ENCODE measurements around the gene CAPN14.

The CAPN14 gene

GRCh38 chr2:31223026-31223425 lies 5.7 kb upstream of the CAPN14 start:
- no peak for FAIRE-seq

DNA sequence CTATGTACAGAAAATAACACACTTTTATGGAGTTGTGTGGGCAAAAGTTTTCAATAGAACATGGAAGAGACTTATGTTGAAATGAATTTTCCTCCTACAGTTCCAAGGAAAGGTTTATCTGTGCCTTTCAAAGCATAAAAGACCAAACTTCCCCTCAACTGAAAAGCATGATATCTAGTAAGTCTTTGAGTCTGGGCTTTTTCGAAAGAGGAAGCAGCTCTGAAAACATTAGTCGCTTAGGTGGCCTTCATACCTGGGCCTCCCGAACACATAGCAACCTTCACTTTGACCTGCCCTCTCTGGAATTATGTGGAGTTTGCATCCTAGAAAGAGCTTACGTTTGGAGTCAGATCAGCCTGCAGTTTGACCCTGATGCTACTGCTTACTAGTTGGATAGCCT lies 4.8 kb upstream of the CAPN14 start:
- no peak for FAIRE-seq

GRCh38 chr2:31221544-31221943 lies 4.2 kb upstream of the CAPN14 start:
- FAIRE-seq = no peak

DNA sequence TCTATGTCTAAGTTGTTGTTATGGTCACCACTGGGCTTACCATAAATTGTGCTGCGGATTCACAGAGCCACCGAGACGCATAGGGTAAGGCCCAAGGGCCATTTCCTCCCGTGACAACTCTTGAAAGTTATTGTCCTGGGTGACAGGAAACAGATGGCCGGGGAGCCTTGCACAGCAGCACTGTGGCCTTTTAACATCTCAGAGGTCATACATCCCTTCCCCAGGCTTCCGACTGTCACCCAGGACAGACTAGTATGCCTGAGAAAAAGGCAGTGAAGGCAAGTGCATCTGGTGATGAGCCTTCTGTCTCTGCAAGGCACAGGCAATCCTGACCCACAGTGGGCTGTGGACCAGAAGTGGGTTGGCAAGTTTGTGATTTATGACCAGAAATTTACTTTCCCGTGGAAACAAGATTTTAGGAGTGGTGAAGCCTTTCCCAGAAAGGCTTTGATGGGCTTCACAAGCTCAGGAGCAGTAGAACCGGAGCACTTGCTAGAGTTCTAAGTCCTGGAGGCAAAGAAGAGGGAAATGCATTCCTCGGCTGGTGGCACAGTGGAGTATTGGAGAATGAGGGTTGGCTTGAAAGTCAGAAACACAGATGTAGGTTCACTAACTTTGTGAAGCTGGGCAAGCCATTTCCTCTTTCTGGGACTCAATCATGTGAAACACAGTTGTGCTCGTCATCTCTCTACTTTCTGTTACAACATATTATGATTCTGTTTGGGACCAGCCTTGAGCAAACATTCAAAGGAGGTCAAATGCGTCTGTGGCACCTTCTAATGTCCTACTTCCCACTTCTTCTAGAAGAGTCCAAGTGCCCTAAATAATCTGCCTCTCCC lies 2.0 kb upstream of the CAPN14 start:
- no peak for FAIRE-seq

GRCh38 chr2:31216734-31217133 lies 581 bp downstream of the CAPN14 start:
- FAIRE-seq = no peak

DNA sequence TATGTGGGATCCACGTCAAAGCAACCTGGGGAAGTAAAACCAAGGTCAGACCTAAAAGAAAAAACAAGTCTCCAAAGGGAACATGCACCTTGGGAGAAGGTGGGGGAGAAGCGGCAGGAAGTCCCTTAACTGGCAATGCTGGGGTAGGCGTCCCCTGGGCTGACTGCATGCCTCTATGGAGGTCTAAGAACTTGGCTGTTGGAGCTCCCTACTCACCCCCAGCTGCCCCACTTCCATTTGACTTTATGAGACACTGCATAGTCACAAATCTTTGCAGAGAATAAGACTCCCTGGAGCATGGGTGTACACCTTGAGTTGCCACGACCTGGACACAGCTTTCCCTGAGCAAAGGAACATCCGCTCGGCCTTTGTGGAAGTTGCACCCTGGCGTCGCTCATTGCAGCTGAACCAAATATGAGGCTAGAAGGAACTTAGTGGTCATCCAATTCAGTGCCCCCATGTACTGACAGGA lies 2.8 kb downstream of the CAPN14 start:
- FAIRE-seq = no peak

- FAIRE-seq = no peak
These were observed 3.5 kb downstream of the CAPN14 start for GRCh38 chr2:31213601-31214443.

DNA sequence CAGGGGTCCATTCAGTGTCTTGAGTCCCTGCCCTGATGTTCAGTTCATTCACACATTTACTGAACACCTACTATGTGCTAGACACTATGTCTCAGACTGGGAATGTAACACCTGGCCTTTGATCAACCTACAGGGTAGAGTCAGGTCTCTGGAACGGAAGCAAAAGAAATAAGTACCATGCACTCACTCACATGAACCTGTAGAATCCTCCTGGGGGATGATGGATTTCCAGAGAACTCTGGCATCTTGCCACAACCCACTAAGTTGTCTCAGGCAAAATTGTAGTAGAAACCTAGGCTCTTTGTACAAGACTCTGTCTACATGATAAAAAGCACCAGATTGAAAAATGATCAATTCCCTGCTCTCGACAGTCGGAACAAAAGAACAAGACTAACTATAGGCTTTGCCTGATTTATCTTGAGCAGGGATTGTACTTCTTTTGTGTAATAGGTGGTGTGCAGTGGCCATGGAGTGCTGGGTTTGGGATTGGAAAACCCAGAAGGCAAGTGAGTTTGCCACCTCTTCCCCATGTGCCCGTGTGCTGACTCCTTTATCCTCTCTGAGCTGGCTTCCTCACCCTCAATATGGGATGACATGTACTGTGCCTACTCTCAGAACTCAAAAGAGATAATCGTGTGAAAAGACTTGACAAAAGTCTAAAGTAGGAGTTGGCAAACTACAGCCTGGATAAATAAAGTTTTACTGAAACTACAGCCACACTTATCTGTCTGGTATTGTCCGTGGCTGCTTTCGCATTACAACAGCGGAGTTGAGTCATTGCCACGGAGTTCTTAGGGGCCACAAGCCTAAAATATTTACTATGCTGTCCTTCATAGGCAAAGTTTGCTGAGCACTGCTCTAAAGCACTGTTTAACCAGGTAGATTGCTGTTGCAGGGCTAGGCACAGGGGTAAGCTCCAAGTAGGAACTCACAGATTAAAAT lies 4.4 kb downstream of the CAPN14 start:
- no peak for FAIRE-seq

DNA sequence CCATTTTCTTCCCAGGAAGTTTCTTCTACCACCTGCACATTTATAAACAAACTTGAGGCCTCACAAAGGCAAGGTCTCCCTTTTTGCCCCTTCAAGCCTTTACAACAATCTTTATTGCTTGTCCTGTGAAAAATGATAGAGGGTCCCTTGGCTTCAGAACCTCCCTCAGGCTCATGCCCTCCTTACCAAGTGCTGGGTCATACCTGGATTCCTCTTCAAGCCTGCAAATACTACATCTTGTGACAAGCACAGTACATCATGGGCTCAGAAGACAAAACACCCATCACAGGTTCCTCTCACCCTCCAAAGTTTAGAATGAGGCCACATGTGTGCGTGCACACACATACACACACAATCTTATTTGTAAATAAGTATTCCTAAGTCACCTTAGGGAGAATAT lies 9.1 kb downstream of the CAPN14 start:
- FAIRE-seq = no peak

DNA sequence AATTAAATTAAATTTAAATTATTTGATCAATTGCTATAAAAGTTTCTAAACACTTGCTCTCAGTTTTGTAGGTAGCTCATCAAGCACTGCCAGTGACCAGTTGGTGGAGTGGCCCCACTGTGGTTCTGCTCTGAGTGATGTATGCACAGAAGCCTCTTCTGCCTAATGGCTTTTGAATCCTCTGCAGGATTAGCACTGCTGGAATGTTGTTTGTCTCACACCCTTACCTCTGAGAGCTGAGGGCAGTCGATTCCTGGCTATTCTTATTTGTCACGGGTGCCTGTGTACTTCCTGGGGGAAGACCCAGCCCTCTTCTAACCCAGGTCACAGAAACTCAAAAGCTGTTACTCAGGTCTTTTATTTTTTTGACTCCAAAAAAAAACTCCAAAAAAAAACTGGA lies 9.5 kb downstream of the CAPN14 start:
- no peak for FAIRE-seq

- no peak for FAIRE-seq
These were observed 11.7 kb downstream of the CAPN14 start for GRCh38 chr2:31205613-31206012.

GRCh38 chr2:31205186-31205585 lies 12.1 kb downstream of the CAPN14 start:
- no peak for FAIRE-seq

- FAIRE-seq = no peak
These were observed 12.5 kb downstream of the CAPN14 start for GRCh38 chr2:31204783-31205182.

GRCh38 chr2:31203916-31204315 lies 13.4 kb downstream of the CAPN14 start:
- FAIRE-seq = no peak

- no peak for FAIRE-seq
These were observed 14.5 kb downstream of the CAPN14 start for GRCh38 chr2:31202833-31203232.

DNA sequence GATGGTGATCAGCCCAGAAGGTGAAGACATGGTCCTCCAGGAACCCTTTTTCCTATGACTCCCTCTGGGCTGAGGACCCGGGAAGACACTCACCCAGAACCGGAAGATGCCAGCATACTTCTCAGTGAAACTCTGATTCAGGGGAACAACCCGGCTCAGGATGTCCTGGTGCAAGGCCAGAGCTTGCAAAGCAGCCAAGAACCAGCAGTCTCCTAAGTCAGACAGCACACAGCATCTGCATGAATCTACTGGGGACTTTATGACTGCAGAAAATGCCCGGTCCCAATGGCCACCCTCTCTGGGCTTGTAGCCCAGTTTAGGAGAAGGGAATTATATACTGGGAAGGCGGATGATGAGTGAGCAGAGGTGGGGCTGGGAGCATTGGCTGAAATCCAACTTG lies 15.3 kb downstream of the CAPN14 start:
- FAIRE-seq = no peak

DNA sequence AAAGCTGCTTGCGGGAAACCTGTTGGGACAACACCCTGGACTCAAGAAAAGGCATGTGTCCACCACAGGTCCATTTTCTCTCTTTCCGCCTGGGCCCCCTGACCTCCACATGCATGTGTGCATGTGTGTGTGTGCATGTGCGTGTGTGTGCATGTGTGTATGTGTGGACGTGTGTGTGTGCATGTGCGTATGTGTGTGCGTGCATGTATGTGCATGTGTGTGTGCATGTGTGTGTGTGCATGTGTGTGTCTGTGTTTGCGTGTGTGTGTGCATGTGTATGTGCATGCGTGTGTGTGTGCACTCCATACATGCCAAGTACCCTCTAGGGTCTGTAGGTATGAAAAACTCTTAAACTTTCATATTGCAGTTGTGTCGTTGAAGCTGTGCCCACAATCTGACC lies 16.3 kb downstream of the CAPN14 start:
- no peak for FAIRE-seq

DNA sequence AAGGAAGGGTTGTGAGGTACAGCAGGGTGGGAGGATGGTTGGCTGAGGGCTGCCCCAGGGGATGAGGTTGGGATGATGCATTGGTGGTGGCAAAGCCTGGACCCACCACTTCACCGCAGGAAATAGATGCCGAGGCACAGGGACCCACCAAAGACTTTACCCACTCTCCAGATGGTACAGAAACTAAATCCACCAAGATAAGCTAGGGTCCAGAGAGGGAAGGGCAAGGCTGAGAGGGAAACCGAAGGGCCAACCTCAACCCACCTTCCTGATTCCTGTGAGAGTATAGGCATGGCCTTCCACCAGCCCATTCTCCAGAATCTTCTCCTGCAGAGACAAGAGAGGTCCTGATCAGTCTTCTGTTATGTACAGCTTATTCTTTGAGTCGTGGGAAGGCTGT lies 18.1 kb downstream of the CAPN14 start:
- FAIRE-seq = no peak

GRCh38 chr2:31197669-31198068 lies 19.6 kb downstream of the CAPN14 start:
- FAIRE-seq = no peak

DNA sequence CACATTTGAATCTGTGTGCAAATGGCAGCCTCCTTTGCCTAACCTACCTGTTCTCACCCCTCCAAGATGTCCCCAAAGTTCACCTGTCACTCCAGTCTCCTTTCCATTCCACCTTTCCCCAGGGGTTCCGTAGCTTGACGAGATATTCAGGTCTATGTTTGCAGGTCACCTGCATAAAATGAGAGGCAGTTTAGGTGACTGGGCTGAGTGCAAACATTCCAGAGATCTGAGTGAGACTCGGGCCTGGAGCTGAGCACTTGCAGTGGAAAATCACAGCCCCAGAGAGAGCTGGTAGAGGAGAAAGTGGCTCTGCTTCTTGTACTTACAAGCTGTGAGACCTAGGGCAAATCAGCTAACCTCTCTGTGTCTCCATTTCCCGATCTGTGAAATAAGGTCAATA lies 20.1 kb downstream of the CAPN14 start:
- no peak for FAIRE-seq

DNA sequence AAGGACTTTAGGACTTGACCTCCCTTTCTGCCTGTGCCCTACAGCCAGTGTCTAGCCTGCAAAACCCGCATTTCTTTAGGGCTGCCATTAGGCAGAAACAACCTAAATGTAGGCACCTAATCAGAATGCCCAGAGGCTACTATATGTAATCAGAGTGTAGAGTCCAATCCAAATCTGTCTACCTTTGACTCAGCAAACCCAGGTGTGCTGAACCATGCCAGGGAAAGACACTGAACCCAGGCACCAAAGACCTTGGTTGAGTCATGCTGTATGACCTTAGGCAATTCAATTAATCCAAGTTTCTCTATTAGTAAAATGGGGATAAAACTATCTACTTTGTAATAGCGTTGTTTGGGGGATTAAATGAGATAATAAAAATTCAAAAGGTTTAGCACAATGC lies 20.7 kb downstream of the CAPN14 start:
- no peak for FAIRE-seq

GRCh38 chr2:31193806-31194205 lies 23.5 kb downstream of the CAPN14 start:
- no peak for FAIRE-seq
